Ectodermal cell (in vitro differentiated cells): Measurements from ENCODE around the gene BMP10.

Experiments used
- H3K27ac ChIP-seq: 2 replicates; pipeline ENCODE4 v1.7.0; 2013; ENCODE audit warnings: mild to moderate bottlenecking, low read depth, low read length; ENCODE audit not compliant: insufficient read depth, poor library complexity, severe bottlenecking
- H3K27me3 ChIP-seq: 2 replicates; pipeline ENCODE4 v1.7.0; 2013; ENCODE audit warnings: mild to moderate bottlenecking, low read length; ENCODE audit not compliant: insufficient read depth, control insufficient read depth, poor library complexity, severe bottlenecking
- H3K36me3 ChIP-seq: one replicate; pipeline ENCODE4 v1.7.0; 2013; ENCODE audit warnings: low read length; ENCODE audit not compliant: control insufficient read depth, insufficient read depth
- H3K4me1 ChIP-seq: one replicate; pipeline ENCODE4 v1.7.0; 2013; ENCODE audit warnings: low read length; ENCODE audit not compliant: control insufficient read depth, insufficient read depth
- H3K4me3 ChIP-seq: 2 replicates; pipeline ENCODE4 v1.7.0; 2013; ENCODE audit warnings: low read depth, low read length, control low read depth; ENCODE audit not compliant: insufficient read depth
- H3K9me3 ChIP-seq: 2 replicates; pipeline ENCODE4 v1.7.0; 2013; ENCODE audit warnings: mild to moderate bottlenecking, low read length, moderate library complexity; ENCODE audit not compliant: control insufficient read depth
- WGBS, 2 experiments: methylation state at CpG; one replicate each; pipeline ENCODE4 v1.1.7; 2013; ENCODE audit warnings: missing lambda C conversion rate in 2 of 2; 5-methylcytosine and 5-hydroxymethylcytosine counted together

Gene BMP10

GRCh38 chr2:68877079-68877772, 6.0 kb upstream of the BMP10 start:
- Histone ChIP-seq H3K27ac (no peak overlapping the region), H3K9me3 (no peaks in the 10 kb centered on the region), H3K27me3 (no peaks in the 10 kb centered on the region), H3K36me3 (no peaks in the 10 kb centered on the region), H3K4me3 (no peak overlapping the region), H3K4me1 (no peaks in the 10 kb centered on the region)
- 93 to 95% methylated on average over 3 of the region's 3 CpGs for WGBS, 2 experiments

- Histone ChIP-seq H3K9me3 (no peaks in the 10 kb centered on the region), H3K27ac (no peak overlapping the region), H3K4me1 (no peaks in the 10 kb centered on the region), H3K36me3 (no peaks in the 10 kb centered on the region), H3K27me3 (no peaks in the 10 kb centered on the region), H3K4me3 (no peak overlapping the region)
- WGBS, 2 experiments: 93 to 100% methylated on average over 2 of the region's 2 CpGs
These were observed 982 bp downstream of the BMP10 start for GRCh38 chr2:68870215-68870614.

- Histone ChIP-seq H3K27me3 (no peaks in the 10 kb centered on the region), H3K27ac (no peak overlapping the region), H3K9me3 (no peaks in the 10 kb centered on the region), H3K4me1 (no peaks in the 10 kb centered on the region), H3K4me3 (no peak overlapping the region), H3K36me3 (no peaks in the 10 kb centered on the region)
These were observed 6.1 kb downstream of the BMP10 start for GRCh38 chr2:68865108-68865507.

- Histone ChIP-seq H3K4me3 (no peak overlapping the region), H3K27ac (no peak overlapping the region), H3K9me3 (no peaks in the 10 kb centered on the region), H3K36me3 (no peaks in the 10 kb centered on the region), H3K27me3 (no peaks in the 10 kb centered on the region), H3K4me1 (no peaks in the 10 kb centered on the region)
- WGBS, 2 experiments: 83 to 100% methylated on average over 1 to 2 of the region's 2 CpGs
These were observed 7.2 kb downstream of the BMP10 start for GRCh38 chr2:68863996-68864395.

GRCh38 chr2:68862889-68863288, 8.3 kb downstream of the BMP10 start:
- Histone ChIP-seq H3K27ac (no peak overlapping the region), H3K4me1 (no peaks in the 10 kb centered on the region), H3K4me3 (no peak overlapping the region), H3K36me3 (no peaks in the 10 kb centered on the region), H3K9me3 (no peaks in the 10 kb centered on the region), H3K27me3 (no peaks in the 10 kb centered on the region)
- 89% methylated on average over 7 of the region's 7 CpGs for WGBS, 2 experiments

- H3K27me3 ChIP-seq: no peaks in the 10 kb centered on the region
These were observed 9.9 kb downstream of the BMP10 start for GRCh38 chr2:68861330-68861729.

GRCh38 chr2:68860111-68860510, 11.1 kb downstream of the BMP10 start:
- no peaks in the 10 kb centered on the region for H3K36me3 ChIP-seq
- no peaks in the 10 kb centered on the region for H3K9me3 ChIP-seq
- H3K27me3 ChIP-seq: no peaks in the 10 kb centered on the region
- H3K4me1 ChIP-seq: no peaks in the 10 kb centered on the region
- no peak overlapping the region for H3K4me3 ChIP-seq
- H3K27ac ChIP-seq: no peak overlapping the region
- 88% methylated on average over 3 of the region's 3 CpGs for WGBS, 2 experiments

More at GRCh38 chr2:68861330-68861729, 9.9 kb downstream of the BMP10 start:
- H3K9me3 ChIP-seq: no peaks in the 10 kb centered on the region
- H3K27ac ChIP-seq: no peak overlapping the region
- no peak overlapping the region for H3K4me3 ChIP-seq
- H3K4me1 ChIP-seq: no peaks in the 10 kb centered on the region
- H3K36me3 ChIP-seq: no peaks in the 10 kb centered on the region

- no peak overlapping the region for H3K27ac ChIP-seq
These were observed 13.2 kb downstream of the BMP10 start for GRCh38 chr2:68857855-68858456.

GRCh38 chr2:68857202-68857845, 13.9 kb downstream of the BMP10 start:
- no peaks in the 10 kb centered on the region for H3K4me1 ChIP-seq
- no peak overlapping the region for H3K27ac ChIP-seq
- H3K4me3 ChIP-seq: no peak overlapping the region
- 88 to 95% methylated on average over 3 of the region's 3 CpGs for WGBS, 2 experiments
- H3K27me3 ChIP-seq: no peaks in the 10 kb centered on the region
- no peaks in the 10 kb centered on the region for H3K36me3 ChIP-seq
- H3K9me3 ChIP-seq: no peaks in the 10 kb centered on the region

More at GRCh38 chr2:68857855-68858456, 13.2 kb downstream of the BMP10 start:
- Histone ChIP-seq H3K27me3 (no peaks in the 10 kb centered on the region), H3K4me3 (no peak overlapping the region), H3K36me3 (no peaks in the 10 kb centered on the region), H3K9me3 (no peaks in the 10 kb centered on the region), H3K4me1 (no peaks in the 10 kb centered on the region)
- 93 to 94% methylated on average over 4 of the region's 4 CpGs for WGBS, 2 experiments

- 96 to 97% methylated on average over 3 of the region's 3 CpGs for WGBS, 2 experiments
- Histone ChIP-seq H3K4me3 (no peak overlapping the region), H3K36me3 (no peaks in the 10 kb centered on the region), H3K27me3 (no peaks in the 10 kb centered on the region), H3K9me3 (no peaks in the 10 kb centered on the region), H3K4me1 (no peaks in the 10 kb centered on the region), H3K27ac (no peak overlapping the region)
These were observed 15.6 kb downstream of the BMP10 start for GRCh38 chr2:68855550-68855949.
